Mesendoderm (in vitro differentiated cells): ENCODE results near the gene NGEF.

Experiments
- DNase-seq: peaks from one replicate; pipeline ENCODE4 v3.0.0; 2013
- H2AK5ac ChIP-seq: 2 replicates; pipeline ENCODE4 v1.6.1; 2013; ENCODE audit warnings: low read length, inconsistent platforms
- H2BK120ac ChIP-seq: 2 replicates; pipeline ENCODE4 v1.6.1; 2013; ENCODE audit warnings: low read depth, mild to moderate bottlenecking, low read length, moderate library complexity, mixed read lengths
- H2BK15ac ChIP-seq: replicated peaks from 2 replicates; pipeline ENCODE4 v1.6.1; 2013; ENCODE audit warnings: low read depth, mild to moderate bottlenecking, moderate library complexity
- H2BK5ac ChIP-seq: 2 replicates; pipeline ENCODE4 v1.6.1; 2013; ENCODE audit warnings: low read length, inconsistent platforms
- H3K18ac ChIP-seq: 2 replicates; pipeline ENCODE4 v1.6.1; 2013; ENCODE audit warnings: mild to moderate bottlenecking, low read length, mixed read lengths
- H3K23ac ChIP-seq: one replicate; pipeline ENCODE4 v1.6.1; 2013; ENCODE audit warnings: low read length
- H3K27ac ChIP-seq: 2 replicates; pipeline ENCODE4 v1.5.1; 2013; ENCODE audit warnings: low read depth, mild to moderate bottlenecking, inconsistent platforms, low read length, moderate library complexity
- H3K27me3 ChIP-seq: 2 replicates; pipeline ENCODE4 v1.6.1; 2013; ENCODE audit warnings: low read length, control low read depth, mild to moderate bottlenecking, inconsistent platforms; ENCODE audit not compliant: insufficient read depth, poor library complexity
- H3K36me3 ChIP-seq: 2 replicates; pipeline ENCODE4 v1.6.1; 2013; ENCODE audit warnings: low read length, inconsistent platforms; ENCODE audit not compliant: control insufficient read depth, insufficient read depth
- H3K4ac ChIP-seq: one replicate; pipeline ENCODE4 v1.6.1; 2013; ENCODE audit warnings: low read depth, mild to moderate bottlenecking, low read length, moderate library complexity
- H3K4me1 ChIP-seq: 2 replicates; pipeline ENCODE4 v1.6.1; 2013; ENCODE audit warnings: low read depth, low read length, inconsistent platforms; ENCODE audit not compliant: control insufficient read depth
- H3K4me2 ChIP-seq: 2 replicates; pipeline ENCODE4 v1.6.1; 2013; ENCODE audit warnings: low read length
- H3K4me3 ChIP-seq: 2 replicates; pipeline ENCODE4 v1.5.1; 2013; ENCODE audit warnings: mild to moderate bottlenecking, low read length
- H3K56ac ChIP-seq: one replicate; pipeline ENCODE4 v1.6.1; 2013; ENCODE audit warnings: low read length
- H3K79me1 ChIP-seq: 2 replicates; pipeline ENCODE4 v1.6.1; 2013; ENCODE audit warnings: low read length, inconsistent platforms
- H3K79me2 ChIP-seq: 2 replicates; pipeline ENCODE4 v1.6.1; 2013; ENCODE audit warnings: mild to moderate bottlenecking, low read length; ENCODE audit not compliant: control insufficient read depth, insufficient read depth
- H3K9ac ChIP-seq: 2 replicates; pipeline ENCODE4 v1.6.1; 2013; ENCODE audit warnings: low read length, inconsistent platforms
- H4K5ac ChIP-seq: one replicate; pipeline ENCODE4 v1.6.1; 2013; ENCODE audit warnings: low read length
- H4K8ac ChIP-seq: one replicate; pipeline ENCODE4 v1.6.1; 2013; ENCODE audit warnings: low read depth, mild to moderate bottlenecking, control low read depth, low read length, moderate library complexity
- WGBS: extraction: QIAGEN DNeasy Blood & Tissue Kit; methylation state at CpG from one replicate; pipeline ENCODE4 v1.1.7; 2013; ENCODE audit warnings: low lambda C conversion rate, missing lambda C conversion rate; ENCODE audit not compliant: insufficient coverage; ENCODE audit errors: extremely low coverage; 5-methylcytosine and 5-hydroxymethylcytosine counted together

The NGEF gene

GRCh38 chr2:232892221-232892620 lies 120.8 kb downstream of the NGEF start:
- H2BK15ac ChIP-seq = no peak overlapping the region
- H3K4me3 ChIP-seq = no peak overlapping the region
- no peak overlapping the region for H2BK5ac ChIP-seq
- no peak overlapping the region for H3K4me2 ChIP-seq
- no CpG with 5 or more reads among the region's 13 CpGs for WGBS
- no peaks in the 10 kb centered on the region for H3K79me2 ChIP-seq
- H2BK120ac ChIP-seq = no peak overlapping the region
- H3K4ac ChIP-seq = no peak overlapping the region
- H3K79me1 ChIP-seq = no peaks in the 10 kb centered on the region
- no peak overlapping the region for H3K18ac ChIP-seq
- no peaks in the 10 kb centered on the region for H3K27me3 ChIP-seq
- no peak overlapping the region for H3K56ac ChIP-seq
- H3K36me3 ChIP-seq = no peaks in the 10 kb centered on the region
- H3K4me1 ChIP-seq = no peaks in the 10 kb centered on the region
- no peak overlapping the region for H3K9ac ChIP-seq
- H3K27ac ChIP-seq = no peak overlapping the region
- no peak overlapping the region for H4K8ac ChIP-seq
- H4K5ac ChIP-seq = no peak overlapping the region
- H2AK5ac ChIP-seq = no peak overlapping the region
- no peak overlapping the region for H3K23ac ChIP-seq
- no peak for DNase-seq

GRCh38 chr2:232891621-232892071 lies 121.4 kb downstream of the NGEF start:
- Histone ChIP-seq H3K18ac (no peak overlapping the region), H3K27ac (no peak overlapping the region), H2BK5ac (no peak overlapping the region), H3K4ac (no peak overlapping the region), H4K8ac (no peak overlapping the region), H3K56ac (no peak overlapping the region), H2BK120ac (no peak overlapping the region), H2AK5ac (no peak overlapping the region), H3K4me3 (no peak overlapping the region), H3K23ac (no peak overlapping the region), H3K9ac (no peak overlapping the region), H3K79me1 (no peaks in the 10 kb centered on the region), H3K4me2 (no peak overlapping the region), H3K79me2 (no peaks in the 10 kb centered on the region), H3K27me3 (no peaks in the 10 kb centered on the region), H2BK15ac (no peak overlapping the region), H3K36me3 (no peaks in the 10 kb centered on the region), H4K5ac (no peak overlapping the region), H3K4me1 (no peaks in the 10 kb centered on the region)
- WGBS = no CpG with 5 or more reads among the region's 11 CpGs
- no peak for DNase-seq

GRCh38 chr2:232890896-232891601 lies 122.0 kb downstream of the NGEF start:
- H3K18ac ChIP-seq = no peak overlapping the region
- H3K36me3 ChIP-seq = no peaks in the 10 kb centered on the region
- peak overlapping the region; percentile 34 for H3K4me2 ChIP-seq
- DNase-seq = peak; percentile 80
- WGBS = no CpG with 5 or more reads among the region's 23 CpGs
- peak overlapping the region; percentile 74 for H3K56ac ChIP-seq
- no peaks in the 10 kb centered on the region for H3K79me2 ChIP-seq
- H3K9ac ChIP-seq = peak overlapping the region; percentile 23
- H3K4me1 ChIP-seq = no peaks in the 10 kb centered on the region
- H4K8ac ChIP-seq = no peak overlapping the region
- no peak overlapping the region for H3K23ac ChIP-seq
- no peak overlapping the region for H4K5ac ChIP-seq
- H2AK5ac ChIP-seq = no peak overlapping the region
- no peaks in the 10 kb centered on the region for H3K79me1 ChIP-seq
- no peak overlapping the region for H2BK5ac ChIP-seq
- H2BK15ac ChIP-seq = no peak overlapping the region
- H3K4me3 ChIP-seq = no peak overlapping the region
- no peak overlapping the region for H3K4ac ChIP-seq
- H2BK120ac ChIP-seq = no peak overlapping the region
- no peak overlapping the region for H3K27ac ChIP-seq
- H3K27me3 ChIP-seq = no peaks in the 10 kb centered on the region

GRCh38 chr2:232890536-232890895 lies 122.5 kb downstream of the NGEF start:
- Histone ChIP-seq H4K8ac (no peak overlapping the region), H3K9ac (no peak overlapping the region), H3K27ac (no peak overlapping the region), H2BK120ac (no peak overlapping the region), H3K18ac (no peak overlapping the region), H3K4me2 (no peak overlapping the region), H2BK5ac (no peak overlapping the region), H3K79me1 (no peaks in the 10 kb centered on the region), H4K5ac (no peak overlapping the region), H3K56ac (peak overlapping the region; percentile 45), H2AK5ac (no peak overlapping the region), H3K27me3 (no peaks in the 10 kb centered on the region), H3K23ac (no peak overlapping the region), H2BK15ac (no peak overlapping the region), H3K4me3 (no peak overlapping the region), H3K79me2 (no peaks in the 10 kb centered on the region), H3K4ac (no peak overlapping the region), H3K36me3 (no peaks in the 10 kb centered on the region), H3K4me1 (no peaks in the 10 kb centered on the region)
- no peak for DNase-seq
- no CpG with 5 or more reads among the region's 11 CpGs for WGBS

- WGBS = no CpG with 5 or more reads among the region's 5 CpGs
- Histone ChIP-seq H3K4me2 (no peak overlapping the region), H3K23ac (no peak overlapping the region), H3K18ac (no peak overlapping the region), H3K4me3 (no peak overlapping the region), H4K8ac (no peak overlapping the region), H2BK120ac (no peak overlapping the region), H3K56ac (no peak overlapping the region), H3K27ac (no peak overlapping the region), H3K27me3 (no peaks in the 10 kb centered on the region), H3K79me1 (no peaks in the 10 kb centered on the region), H3K9ac (no peak overlapping the region), H2BK15ac (no peak overlapping the region), H2AK5ac (no peak overlapping the region), H2BK5ac (no peak overlapping the region), H3K36me3 (no peaks in the 10 kb centered on the region), H3K4me1 (no peaks in the 10 kb centered on the region), H3K4ac (no peak overlapping the region), H4K5ac (no peak overlapping the region), H3K79me2 (no peaks in the 10 kb centered on the region)
- DNase-seq = no peak
Measured at GRCh38 chr2:232889876-232890401, 123.1 kb downstream of the NGEF start.
